AG04449 (cell line): ENCODE data around the gene PHYHIPL.

ENCODE experiments used
- CTCF ChIA-PET: fragments of 350-600 bp; formaldehyde crosslinking; extraction: SDS; loops from one replicate; lab custom pipeline; 2021; ENCODE audit warnings: antibody characterized with exemption; lab: Yijun Ruan, JAX
- POLR2A ChIA-PET: fragments of 400-600, 350-600 bp; formaldehyde crosslinking; extraction: SDS; loops from one replicate; lab custom pipeline; 2020; ENCODE audit warnings: antibody characterized with exemption, inconsistent platforms; lab: Yijun Ruan, JAX
- DNase-seq: peaks from one replicate; pipeline ENCODE4 v3.0.0-alpha.2; 2010; ENCODE audit warnings: low read depth, low spot score
- H3K4me3 ChIP-seq: 2 replicates; pipeline ENCODE4 v1.5.1; 2011; ENCODE audit warnings: low read depth, mild to moderate bottlenecking, control low read depth, low read length
- CTCF ChIP-seq: IDR thresholded peaks from one replicate; pipeline ENCODE4 v1.5.1; 2011; ENCODE audit warnings: mild to moderate bottlenecking, moderate library complexity, low read length, control low read depth, inconsistent platforms; ENCODE audit not compliant: insufficient read depth; ENCODE audit errors: missing control alignments

PHYHIPL gene

GRCh38 chr10:59252491-59252890 is 76.0 kb downstream of the PHYHIPL start:
- H3K4me3 ChIP-seq: no peak overlapping the region
- DNase-seq: no peak
- ChIA-PET CTCF (interaction anchor here (1.3 kb wide), 1 partner anchor 212 kb away, joined by 5 read pairs; no protein-coding TSS in a partner anchor), POLR2A (no interaction called here)
- no peak for TF ChIP-seq CTCF

GRCh38 chr10:59255463-59255862 is 79.0 kb downstream of the PHYHIPL start:
- DNase-seq: no peak
- no peak overlapping the region for H3K4me3 ChIP-seq
- ChIA-PET CTCF (no interaction called here), POLR2A (no interaction called here)
- TF ChIP-seq CTCF: no peak

GRCh38 chr10:59257224-59257623 is 80.8 kb downstream of the PHYHIPL start:
- CTCF ChIA-PET: interaction anchor here (1.0 to 1.3 kb wide), 2 partner anchors 322 to 323 kb away, joined by 3 read pairs; no protein-coding TSS in a partner anchor
- H3K4me3 ChIP-seq: no peak overlapping the region
- no peak for TF ChIP-seq CTCF
- POLR2A ChIA-PET: no interaction called here
- no peak for DNase-seq

GRCh38 chr10:59258890-59259289 is 82.4 kb downstream of the PHYHIPL start:
- TF ChIP-seq CTCF: no peak
- no peak overlapping the region for H3K4me3 ChIP-seq
- DNase-seq: no peak
- ChIA-PET CTCF (interaction anchor here (1.3 kb wide), 1 partner anchor 321 kb away, joined by 4 read pairs; no protein-coding TSS in a partner anchor), POLR2A (no interaction called here)

GRCh38 chr10:59265141-59265540 is 88.7 kb downstream of the PHYHIPL start:
- ChIA-PET CTCF (no interaction called here), POLR2A (no interaction called here)
- no peak for TF ChIP-seq CTCF
- no peak overlapping the region for H3K4me3 ChIP-seq
- DNase-seq: no peak

- DNase-seq: no peak
- CTCF ChIA-PET: no interaction called here
- TF ChIP-seq CTCF: no peak
- POLR2A ChIA-PET: no interaction called here
- no peak overlapping the region for H3K4me3 ChIP-seq
Measured at GRCh38 chr10:59266321-59266720, 89.9 kb downstream of the PHYHIPL start.
